Measurements from ENCODE around the gene SYNE3. TPM values are rescaled to one million over a fixed set of nuclear protein-coding genes. Genes with fewer than 3 reads are reported as not detected.

The SYNE3 gene
- total RNA-seq, 4 donors from 2014 or later, result 4.7 to 7.1 (median 5.1) TPM

- Histone ChIP-seq H3K9me3 (no peaks in the 10 kb centered on the region), H3K27ac (peak overlapping the region; percentile 59 to 73 (median 68)), H3K27me3 (no peaks in the 10 kb centered on the region), H3K4me1 (peaks cover 19 to 21% of the 10 kb centered on the region in 2 donors), H3K4me3 (no peak overlapping the region), H3K36me3 (no peaks in the 10 kb centered on the region)
- intact Hi-C loops (cut with DNase I; ENCODE audit: low total_unique reads), result loop anchor here (5.0 kb wide), 1 partner anchor 34 kb away; the partner anchor contains the start of gene SYNE3
- peak; percentile 84 to 89 for ATAC-seq
- peak; percentile 63 to 80 for DNase-seq
- in situ Hi-C loops (cut with MboI; ENCODE audit: low sequenced_read_pairs in 4 of 4), result no loop called here
- TF ChIP-seq, protein P1, sequence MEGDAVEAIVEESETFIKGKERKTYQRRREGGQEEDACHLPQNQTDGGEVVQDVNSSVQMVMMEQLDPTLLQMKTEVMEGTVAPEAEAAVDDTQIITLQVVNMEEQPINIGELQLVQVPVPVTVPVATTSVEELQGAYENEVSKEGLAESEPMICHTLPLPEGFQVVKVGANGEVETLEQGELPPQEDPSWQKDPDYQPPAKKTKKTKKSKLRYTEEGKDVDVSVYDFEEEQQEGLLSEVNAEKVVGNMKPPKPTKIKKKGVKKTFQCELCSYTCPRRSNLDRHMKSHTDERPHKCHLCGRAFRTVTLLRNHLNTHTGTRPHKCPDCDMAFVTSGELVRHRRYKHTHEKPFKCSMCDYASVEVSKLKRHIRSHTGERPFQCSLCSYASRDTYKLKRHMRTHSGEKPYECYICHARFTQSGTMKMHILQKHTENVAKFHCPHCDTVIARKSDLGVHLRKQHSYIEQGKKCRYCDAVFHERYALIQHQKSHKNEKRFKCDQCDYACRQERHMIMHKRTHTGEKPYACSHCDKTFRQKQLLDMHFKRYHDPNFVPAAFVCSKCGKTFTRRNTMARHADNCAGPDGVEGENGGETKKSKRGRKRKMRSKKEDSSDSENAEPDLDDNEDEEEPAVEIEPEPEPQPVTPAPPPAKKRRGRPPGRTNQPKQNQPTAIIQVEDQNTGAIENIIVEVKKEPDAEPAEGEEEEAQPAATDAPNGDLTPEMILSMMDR (IDR thresholded peaks at IDR 0.05 in 4 of 5, conservative IDR thresholded peaks at IDR 0.05 in 1 of 5), result no peak
- no peak for TF ChIP-seq POLR2A (IDR thresholded peaks at IDR 0.05)
Measured at GRCh38 chr14:95483309-95484165, 32.9 kb downstream of the SYNE3 start.

- intact Hi-C loops (cut with DNase I; ENCODE audit: low total_unique reads) (loop anchor here (5.0 kb wide), 1 partner anchor 35 kb away; the partner anchor contains the start of gene SYNE3), in situ Hi-C loops (cut with MboI; ENCODE audit: low sequenced_read_pairs in 4 of 4) (no loop called here)
- Histone ChIP-seq H3K4me3 (no peak overlapping the region), H3K9me3 (no peaks in the 10 kb centered on the region), H3K36me3 (no peaks in the 10 kb centered on the region), H3K4me1 (peaks cover 19 to 20% of the 10 kb centered on the region in 2 donors), H3K27ac (peak overlapping the region; percentile 59 to 73 (median 68)), H3K27me3 (no peaks in the 10 kb centered on the region)
- no peak for TF ChIP-seq POLR2A (IDR thresholded peaks at IDR 0.05)
- TF ChIP-seq, protein P1 (IDR thresholded peaks at IDR 0.05 in 4 of 5, conservative IDR thresholded peaks at IDR 0.05 in 1 of 5), result no peak
- no peak for DNase-seq
- peak in 1 of 2 donors; percentile 10 for ATAC-seq
Measured at GRCh38 chr14:95482627-95483308, 33.7 kb downstream of the SYNE3 start.

- ATAC-seq (no peak), DNase-seq (no peak)
- intact Hi-C loops (cut with DNase I; ENCODE audit: low total_unique reads) (loop anchor here (5.0 kb wide), 1 partner anchor 36 kb away; the partner anchor contains the start of gene SYNE3), in situ Hi-C loops (cut with MboI; ENCODE audit: low sequenced_read_pairs in 4 of 4) (no loop called here)
- H3K4me1 ChIP-seq, result peaks cover 19 to 20% of the 10 kb centered on the region in 2 donors
- H3K36me3 ChIP-seq, result no peaks in the 10 kb centered on the region
- no peaks in the 10 kb centered on the region for H3K9me3 ChIP-seq
- H3K4me3 ChIP-seq, result no peak overlapping the region
- no peaks in the 10 kb centered on the region for H3K27me3 ChIP-seq
- no peak for TF ChIP-seq POLR2A (IDR thresholded peaks at IDR 0.05)
- TF ChIP-seq, protein P1 (IDR thresholded peaks at IDR 0.05 in 4 of 5, conservative IDR thresholded peaks at IDR 0.05 in 1 of 5), result no peak
- H3K27ac ChIP-seq, result peak overlapping the region; percentile 41 to 73 (median 54)
Measured at GRCh38 chr14:95481391-95482022, 34.9 kb downstream of the SYNE3 start.

DNA sequence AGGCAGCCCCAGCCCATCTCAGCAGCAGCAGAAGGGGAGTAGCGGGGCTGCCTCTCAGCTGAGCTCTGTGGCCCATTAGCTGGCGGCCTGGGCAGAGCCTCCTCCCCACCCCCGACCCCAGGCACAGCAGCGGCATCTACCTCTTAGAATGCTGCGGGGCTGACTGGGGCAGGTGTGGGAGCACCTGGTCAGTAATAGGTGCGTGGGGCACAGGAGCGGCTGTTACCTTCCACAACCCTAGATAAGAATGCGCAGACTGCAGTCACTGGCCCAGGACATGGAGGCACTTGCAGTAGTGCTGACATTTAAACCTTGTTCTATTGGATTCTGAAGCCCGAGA is 35.6 kb downstream of the SYNE3 start:
- TF ChIP-seq, protein P1 (IDR thresholded peaks at IDR 0.05 in 4 of 5, conservative IDR thresholded peaks at IDR 0.05 in 1 of 5), result no peak
- TF ChIP-seq POLR2A (IDR thresholded peaks at IDR 0.05), result no peak
- Histone ChIP-seq H3K27me3 (no peaks in the 10 kb centered on the region), H3K9me3 (no peaks in the 10 kb centered on the region), H3K36me3 (no peaks in the 10 kb centered on the region), H3K4me1 (peaks cover 19 to 20% of the 10 kb centered on the region in 2 donors), H3K27ac (peak overlapping the region; percentile 41 to 73 (median 44)), H3K4me3 (no peak overlapping the region)
- ATAC-seq (no peak), DNase-seq (no peak)
- in situ Hi-C loops (cut with MboI; ENCODE audit: low sequenced_read_pairs in 4 of 4), result no loop called here
- intact Hi-C loops (cut with DNase I; ENCODE audit: low total_unique reads), result loop anchor here (5.0 kb wide), 1 partner anchor 36 kb away; the partner anchor contains the start of gene SYNE3

Data from gastrocnemius medialis (tissue), 4 donors.